ENCODE data around the gene CXorf49. TPM values are rescaled to one million over a fixed set of nuclear protein-coding genes. Genes with fewer than 3 reads are reported as not detected.
"Not testable (repeated sequence)": the region's sequence is repeated elsewhere in the genome, so short reads cannot be mapped to it uniquely, and the experiment has no call there.

CXorf49 gene
- total RNA-seq, result not detected

DNA sequence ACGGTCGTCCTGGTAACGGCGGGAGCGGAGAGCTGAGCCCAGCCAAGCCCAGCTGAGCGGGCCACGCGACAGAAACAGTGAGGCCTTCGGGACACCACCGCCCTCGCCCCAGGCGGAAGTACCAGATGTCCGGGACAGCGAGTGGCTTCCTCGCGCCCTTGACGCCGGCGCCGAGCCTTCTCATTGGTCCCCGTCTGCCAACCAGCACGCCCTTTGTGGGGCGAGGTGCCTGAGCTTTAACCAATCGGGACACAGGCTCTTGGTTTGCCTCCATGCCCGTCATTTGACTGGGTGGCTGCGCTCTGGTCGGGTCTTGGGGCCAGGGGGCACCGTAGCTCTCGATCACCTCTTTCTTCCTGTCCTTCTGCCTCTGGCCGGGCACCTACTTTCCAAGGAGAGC, at the start of gene CXorf49:
CXorf49 (minus strand) TSS at position 101 of the 400 bp plus-strand sequence. CDS start 134 bp downstream, outside the sequence.
- ATAC-seq; H3K4me3 Mint-ChIP-seq; DNase-seq; H3K27me3 Mint-ChIP-seq; H3K4me1 Mint-ChIP-seq (ENCODE audit: low read depth); H3K9me3 Mint-ChIP-seq; POLR2A ChIA-PET; intact Hi-C loops (cut with micrococcal nuclease); H3K27ac Mint-ChIP-seq; H3K36me3 Mint-ChIP-seq (ENCODE audit: low read depth); CTCF ChIA-PET: not testable (repeated sequence)

DNA sequence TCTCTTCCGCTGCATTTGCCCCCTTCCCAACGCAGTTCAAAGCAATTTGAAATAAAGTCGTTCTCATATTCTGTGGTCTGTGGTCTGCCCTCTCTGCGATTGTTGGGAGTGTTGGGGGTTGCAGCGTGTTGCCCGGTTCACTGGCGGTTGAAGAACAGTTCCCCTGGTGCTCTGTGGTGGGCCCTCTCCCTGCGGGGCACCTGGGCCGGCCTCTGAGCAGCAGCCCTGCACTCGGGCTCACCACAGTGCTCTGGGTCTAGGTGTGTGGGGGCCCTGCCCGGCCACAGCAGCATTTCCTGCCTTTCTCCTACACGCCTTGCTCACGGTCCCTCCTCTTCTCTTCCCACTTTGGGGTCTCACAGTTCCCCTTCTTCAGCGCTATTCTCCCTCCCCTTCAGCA, 49.0 kb upstream of the CXorf49 start:
- CTCF ChIA-PET; H3K27ac Mint-ChIP-seq; POLR2A ChIA-PET; H3K27me3 Mint-ChIP-seq; H3K4me1 Mint-ChIP-seq (ENCODE audit: low read depth); DNase-seq; H3K36me3 Mint-ChIP-seq (ENCODE audit: low read depth); H3K9me3 Mint-ChIP-seq; H3K4me3 Mint-ChIP-seq; intact Hi-C loops (cut with micrococcal nuclease): not testable (repeated sequence)
- peak; percentile 53 for ATAC-seq

DNA sequence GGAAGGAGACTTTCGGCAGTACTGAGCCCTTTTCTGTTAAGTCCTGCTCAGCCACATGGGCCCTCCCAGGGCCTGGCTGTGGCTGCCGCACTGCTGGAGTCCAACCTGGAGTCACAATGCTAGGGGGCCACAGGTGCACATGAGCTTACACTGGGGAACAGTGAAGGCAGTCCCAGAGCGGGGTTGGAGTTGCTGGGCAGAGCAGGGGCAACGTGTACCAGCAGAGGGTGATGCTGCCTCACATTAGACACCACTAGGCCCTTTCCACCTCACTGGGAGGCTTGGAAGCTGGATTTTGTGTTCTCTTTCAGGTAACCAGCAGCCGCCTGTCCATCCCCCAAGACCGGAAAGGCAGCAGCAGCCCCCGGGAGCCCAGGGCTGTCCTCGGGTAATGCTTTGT, 47.5 kb upstream of the CXorf49 start:
- H3K27ac Mint-ChIP-seq; H3K9me3 Mint-ChIP-seq; H3K27me3 Mint-ChIP-seq; H3K36me3 Mint-ChIP-seq (ENCODE audit: low read depth); DNase-seq; ATAC-seq; intact Hi-C loops (cut with micrococcal nuclease); H3K4me3 Mint-ChIP-seq; POLR2A ChIA-PET; CTCF ChIA-PET; H3K4me1 Mint-ChIP-seq (ENCODE audit: low read depth): not testable (repeated sequence)

GRCh38 chrX:71764832-71765231, 46.7 kb upstream of the CXorf49 start:
- ATAC-seq; H3K4me3 Mint-ChIP-seq; H3K27ac Mint-ChIP-seq; H3K4me1 Mint-ChIP-seq (ENCODE audit: low read depth); CTCF ChIA-PET; intact Hi-C loops (cut with micrococcal nuclease); H3K27me3 Mint-ChIP-seq; DNase-seq; POLR2A ChIA-PET; H3K9me3 Mint-ChIP-seq; H3K36me3 Mint-ChIP-seq (ENCODE audit: low read depth): not testable (repeated sequence)

GRCh38 chrX:71763049-71763448, 45.0 kb upstream of the CXorf49 start, which contains the start of gene CXorf49B:
TSS of gene CXorf49B (plus strand) at chrX:71763349. CDS start at chrX:71763424, 75 bp downstream.
- intact Hi-C loops (cut with micrococcal nuclease); H3K36me3 Mint-ChIP-seq (ENCODE audit: low read depth); CTCF ChIA-PET; POLR2A ChIA-PET; DNase-seq; ATAC-seq; H3K27me3 Mint-ChIP-seq; H3K27ac Mint-ChIP-seq; H3K4me3 Mint-ChIP-seq; H3K4me1 Mint-ChIP-seq (ENCODE audit: low read depth); H3K9me3 Mint-ChIP-seq: not testable (repeated sequence)

DNA sequence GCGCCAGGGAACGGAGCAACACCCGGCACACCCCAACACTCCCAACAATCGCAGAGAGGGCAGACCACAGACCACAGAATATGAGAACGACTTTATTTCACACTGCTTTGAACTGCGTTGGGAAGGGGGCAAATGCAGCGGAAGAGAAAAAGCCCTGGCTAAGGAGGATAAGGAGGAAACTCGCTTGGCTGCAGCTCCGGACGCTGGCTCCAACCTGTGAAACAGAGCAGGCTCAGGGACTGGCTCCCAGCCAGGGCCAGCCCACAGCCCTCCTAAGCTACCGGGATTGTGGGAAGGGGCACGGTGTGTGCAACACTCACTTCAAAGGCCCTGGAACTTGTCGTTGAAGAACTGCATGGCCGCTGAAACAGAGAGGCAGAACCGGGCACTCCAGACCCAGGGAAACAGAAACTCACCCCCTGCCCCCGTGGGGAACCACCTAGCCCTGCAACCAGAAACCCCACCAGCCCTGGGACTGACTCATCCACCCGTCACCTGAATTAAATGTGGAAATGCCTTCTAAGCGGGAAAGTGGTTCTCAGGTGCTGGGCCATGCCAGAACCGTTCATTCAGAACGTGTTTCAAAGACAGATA, 42.7 kb upstream of the CXorf49 start:
- peak; percentile 51 for ATAC-seq
- H3K27ac Mint-ChIP-seq; CTCF ChIA-PET; H3K4me1 Mint-ChIP-seq (ENCODE audit: low read depth); POLR2A ChIA-PET; H3K4me3 Mint-ChIP-seq; H3K27me3 Mint-ChIP-seq; H3K36me3 Mint-ChIP-seq (ENCODE audit: low read depth); H3K9me3 Mint-ChIP-seq; DNase-seq; intact Hi-C loops (cut with micrococcal nuclease): not testable (repeated sequence)

- DNase-seq; H3K4me3 Mint-ChIP-seq; H3K4me1 Mint-ChIP-seq (ENCODE audit: low read depth); H3K27ac Mint-ChIP-seq; POLR2A ChIA-PET; H3K27me3 Mint-ChIP-seq; intact Hi-C loops (cut with micrococcal nuclease); CTCF ChIA-PET; H3K9me3 Mint-ChIP-seq; H3K36me3 Mint-ChIP-seq (ENCODE audit: low read depth): not testable (repeated sequence)
- ATAC-seq, result peak; percentile 51
These were observed 2.3 kb upstream of the CXorf49 start for GRCh38 chrX:71720289-71720886.

- ATAC-seq; POLR2A ChIA-PET; H3K36me3 Mint-ChIP-seq (ENCODE audit: low read depth); H3K27me3 Mint-ChIP-seq; H3K27ac Mint-ChIP-seq; H3K9me3 Mint-ChIP-seq; CTCF ChIA-PET; DNase-seq; H3K4me1 Mint-ChIP-seq (ENCODE audit: low read depth); H3K4me3 Mint-ChIP-seq; intact Hi-C loops (cut with micrococcal nuclease): not testable (repeated sequence)
These were observed 1.1 kb upstream of the CXorf49 start for GRCh38 chrX:71719195-71719594.

DNA sequence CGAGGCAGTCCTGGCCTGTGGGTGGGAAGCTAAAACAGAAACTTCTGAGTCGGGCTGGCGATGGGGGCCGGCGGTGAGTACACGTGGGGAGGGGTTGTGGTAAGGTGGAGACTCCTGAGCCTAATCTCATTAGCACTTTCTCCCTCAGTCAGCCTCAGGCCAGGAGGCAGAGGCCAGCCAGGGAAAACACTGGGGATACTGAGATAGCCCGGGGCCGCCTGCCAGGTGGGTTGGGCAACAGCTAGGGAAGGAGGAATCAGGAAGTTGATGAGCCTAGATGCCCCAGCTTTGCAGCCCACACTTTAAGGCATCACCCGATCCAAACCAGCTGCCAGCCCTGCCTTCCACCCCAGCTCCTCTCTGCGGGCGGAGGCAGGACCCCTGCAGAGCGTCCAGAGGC, 1.8 kb downstream of the CXorf49 start:
- H3K9me3 Mint-ChIP-seq; H3K36me3 Mint-ChIP-seq (ENCODE audit: low read depth); DNase-seq; H3K27me3 Mint-ChIP-seq; H3K4me1 Mint-ChIP-seq (ENCODE audit: low read depth); POLR2A ChIA-PET; H3K27ac Mint-ChIP-seq; H3K4me3 Mint-ChIP-seq; ATAC-seq; intact Hi-C loops (cut with micrococcal nuclease); CTCF ChIA-PET: not testable (repeated sequence)

DNA sequence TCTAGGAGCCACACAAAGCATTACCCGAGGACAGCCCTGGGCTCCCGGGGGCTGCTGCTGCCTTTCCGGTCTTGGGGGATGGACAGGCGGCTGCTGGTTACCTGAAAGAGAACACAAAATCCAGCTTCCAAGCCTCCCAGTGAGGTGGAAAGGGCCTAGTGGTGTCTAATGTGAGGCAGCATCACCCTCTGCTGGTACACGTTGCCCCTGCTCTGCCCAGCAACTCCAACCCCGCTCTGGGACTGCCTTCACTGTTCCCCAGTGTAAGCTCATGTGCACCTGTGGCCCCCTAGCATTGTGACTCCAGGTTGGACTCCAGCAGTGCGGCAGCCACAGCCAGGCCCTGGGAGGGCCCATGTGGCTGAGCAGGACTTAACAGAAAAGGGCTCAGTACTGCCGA, 2.5 kb downstream of the CXorf49 start:
- H3K36me3 Mint-ChIP-seq (ENCODE audit: low read depth); H3K27me3 Mint-ChIP-seq; H3K27ac Mint-ChIP-seq; POLR2A ChIA-PET; intact Hi-C loops (cut with micrococcal nuclease); H3K4me3 Mint-ChIP-seq; DNase-seq; H3K4me1 Mint-ChIP-seq (ENCODE audit: low read depth); CTCF ChIA-PET; H3K9me3 Mint-ChIP-seq: not testable (repeated sequence)
- ATAC-seq, result peak; percentile 54

DNA sequence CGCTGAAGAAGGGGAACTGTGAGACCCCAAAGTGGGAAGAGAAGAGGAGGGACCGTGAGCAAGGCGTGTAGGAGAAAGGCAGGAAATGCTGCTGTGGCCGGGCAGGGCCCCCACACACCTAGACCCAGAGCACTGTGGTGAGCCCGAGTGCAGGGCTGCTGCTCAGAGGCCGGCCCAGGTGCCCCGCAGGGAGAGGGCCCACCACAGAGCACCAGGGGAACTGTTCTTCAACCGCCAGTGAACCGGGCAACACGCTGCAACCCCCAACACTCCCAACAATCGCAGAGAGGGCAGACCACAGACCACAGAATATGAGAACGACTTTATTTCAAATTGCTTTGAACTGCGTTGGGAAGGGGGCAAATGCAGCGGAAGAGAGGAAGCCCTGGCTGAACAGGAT, 4.0 kb downstream of the CXorf49 start:
- H3K9me3 Mint-ChIP-seq; POLR2A ChIA-PET; H3K36me3 Mint-ChIP-seq (ENCODE audit: low read depth); H3K4me3 Mint-ChIP-seq; H3K27ac Mint-ChIP-seq; CTCF ChIA-PET; H3K4me1 Mint-ChIP-seq (ENCODE audit: low read depth); DNase-seq; H3K27me3 Mint-ChIP-seq; intact Hi-C loops (cut with micrococcal nuclease): not testable (repeated sequence)
- ATAC-seq, result peak; percentile 58

- H3K4me1 Mint-ChIP-seq (ENCODE audit: low read depth); H3K4me3 Mint-ChIP-seq; CTCF ChIA-PET; H3K27me3 Mint-ChIP-seq; DNase-seq; POLR2A ChIA-PET; intact Hi-C loops (cut with micrococcal nuclease); H3K27ac Mint-ChIP-seq; H3K9me3 Mint-ChIP-seq; H3K36me3 Mint-ChIP-seq (ENCODE audit: low read depth): not testable (repeated sequence)
- ATAC-seq, result peak; percentile 72
These were observed 15.2 kb downstream of the CXorf49 start for GRCh38 chrX:71702853-71703252.

GRCh38 chrX:71699023-71699344, 19.1 kb downstream of the CXorf49 start:
- H3K27me3 Mint-ChIP-seq; DNase-seq; H3K27ac Mint-ChIP-seq; ATAC-seq; H3K9me3 Mint-ChIP-seq; H3K36me3 Mint-ChIP-seq (ENCODE audit: low read depth); H3K4me3 Mint-ChIP-seq; POLR2A ChIA-PET; intact Hi-C loops (cut with micrococcal nuclease); CTCF ChIA-PET; H3K4me1 Mint-ChIP-seq (ENCODE audit: low read depth): not testable (repeated sequence)
